Inflammatory macrophage treated with lipopolysaccharide for 1 hour (primary cell): Measurements from ENCODE around the gene TBC1D22A.

ENCODE experiments used
- DNase-seq, 2 donors: peaks; one replicate each; pipeline ENCODE4 v3.0.0-alpha.2; 2020 to 2022

TBC1D22A gene

DNA sequence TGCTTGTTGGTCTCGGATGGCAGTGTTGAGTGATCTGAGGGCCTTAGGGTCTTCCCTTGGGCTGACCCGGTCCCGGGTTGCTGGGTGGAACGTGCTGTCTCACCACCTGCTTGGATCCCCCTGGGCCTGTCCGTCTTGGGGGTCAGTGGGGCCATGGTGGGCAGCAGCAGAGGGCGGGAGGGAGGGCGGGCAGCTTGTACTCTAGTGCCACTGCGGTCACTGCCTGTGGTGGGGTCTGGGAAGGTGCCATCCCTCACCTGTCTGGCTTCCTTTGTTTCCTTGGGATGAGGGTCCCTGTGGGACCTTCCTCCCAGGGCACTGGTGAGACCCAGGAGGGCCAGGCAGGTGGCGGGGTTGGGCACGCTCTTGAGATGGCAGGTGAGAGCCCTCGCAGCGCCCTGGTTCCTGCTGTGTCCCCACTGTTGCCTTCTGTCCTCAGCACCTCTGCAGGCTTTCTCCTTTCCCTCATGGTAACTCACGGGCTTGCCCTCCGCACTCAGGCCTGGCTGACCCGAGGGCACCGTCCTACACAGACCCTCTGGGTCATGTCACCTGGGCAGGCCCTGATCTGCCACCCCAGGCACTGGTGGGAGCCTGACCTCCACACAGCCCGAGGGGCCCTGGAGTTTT, 34.2 kb downstream of the TBC1D22A start:
- DNase-seq = no peak

DNA sequence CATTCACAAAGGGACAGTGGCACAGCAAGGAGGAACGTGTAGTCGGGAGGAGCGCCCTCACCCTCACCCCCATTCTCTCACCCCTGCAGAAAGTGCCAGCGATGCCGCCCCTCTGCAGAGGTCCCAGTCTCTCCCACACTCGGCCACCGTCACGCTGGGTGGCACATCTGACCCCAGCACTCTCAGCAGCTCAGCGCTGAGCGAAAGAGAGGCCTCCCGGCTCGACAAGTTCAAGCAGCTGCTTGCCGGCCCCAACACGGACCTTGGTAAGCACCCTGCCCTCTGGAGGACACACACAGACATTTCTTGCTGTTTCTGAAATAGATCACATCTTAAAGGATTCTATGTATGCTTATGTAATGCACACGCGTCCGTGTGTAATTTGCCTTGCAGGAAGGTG, 34.9 kb downstream of the TBC1D22A start:
- no peak for DNase-seq

DNA sequence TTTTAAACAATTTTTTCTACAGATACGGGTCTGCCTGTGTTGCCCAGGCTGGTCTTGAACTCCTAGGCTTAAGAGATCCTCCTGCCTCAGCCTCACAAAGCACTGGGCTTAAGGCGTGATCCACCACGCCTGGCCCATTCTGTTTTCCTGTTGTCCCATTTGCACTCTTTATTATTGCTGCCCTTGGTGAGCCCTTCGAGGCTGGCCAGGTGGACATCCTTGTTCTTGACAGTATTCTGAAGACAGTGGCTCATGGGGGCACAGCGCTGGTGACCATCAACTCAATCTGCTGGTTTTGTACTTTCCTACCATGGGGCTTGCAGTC, 35.6 kb downstream of the TBC1D22A start:
- no peak for DNase-seq

DNA sequence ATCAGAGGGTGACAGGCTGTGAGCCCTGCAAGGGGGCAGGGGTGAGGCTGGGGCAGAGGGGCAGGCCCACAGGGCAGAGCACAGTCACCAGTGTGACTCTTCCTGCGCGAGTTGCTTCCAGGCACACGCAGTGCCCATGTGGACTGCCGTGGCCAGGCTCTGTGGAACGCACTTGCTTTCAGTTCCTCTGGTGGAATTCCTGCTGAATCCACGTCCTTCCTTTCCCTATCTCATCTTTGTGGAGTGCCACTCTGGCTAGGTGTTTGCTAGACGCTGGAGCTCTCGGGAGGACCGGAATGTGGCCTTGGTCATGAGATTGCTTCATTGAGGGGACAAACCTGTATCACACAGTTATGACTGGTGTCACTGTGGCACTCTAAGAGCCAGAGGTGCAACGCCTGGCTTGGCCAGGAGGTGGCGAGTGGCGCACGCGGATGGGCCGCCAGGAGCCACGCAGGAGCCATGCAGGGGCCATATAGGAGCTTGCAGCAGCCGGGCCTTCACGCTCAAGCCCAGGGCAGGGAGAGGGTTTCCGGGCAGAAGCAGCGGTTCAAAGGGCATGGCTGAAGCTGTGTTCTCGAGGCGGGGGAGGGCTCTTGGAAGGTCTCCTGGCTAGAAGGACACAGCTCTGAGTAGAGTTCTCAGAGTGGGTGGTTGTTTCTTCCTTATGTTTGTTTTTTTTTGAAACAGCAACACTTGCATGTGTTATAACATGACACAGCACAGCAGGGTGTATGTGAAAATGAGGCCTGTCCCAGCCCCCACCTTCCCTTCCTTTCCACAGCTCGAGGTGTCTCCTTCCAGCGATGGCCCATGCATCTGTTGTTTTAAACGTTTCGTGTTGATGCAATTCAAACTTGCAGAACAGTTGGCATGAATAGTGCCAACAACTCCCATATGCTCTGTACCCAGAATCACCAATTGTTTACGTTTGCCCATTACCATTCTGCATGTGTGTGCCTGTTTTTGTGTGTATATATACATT, 36.2 kb downstream of the TBC1D22A start:
- DNase-seq = peak; percentile 38 to 83

DNA sequence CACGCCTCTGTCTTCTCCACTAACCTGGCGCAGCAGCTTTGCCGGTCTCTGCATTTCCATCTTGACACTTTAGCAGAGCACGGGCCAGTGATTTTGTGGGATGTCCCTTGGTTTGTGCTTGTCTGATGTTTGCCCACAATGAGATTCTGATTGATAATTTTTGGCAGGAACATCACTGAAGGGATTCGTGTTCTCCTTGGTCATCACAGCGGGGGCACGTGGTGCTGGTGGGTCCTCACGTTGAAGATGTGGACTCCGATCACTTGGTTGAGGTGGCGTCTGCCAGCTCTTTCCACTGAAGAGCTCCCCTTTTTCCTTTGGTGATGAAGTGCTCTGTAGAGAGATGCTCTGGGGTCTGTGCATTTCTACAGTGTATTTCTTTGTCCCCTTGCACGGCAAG, 37.2 kb downstream of the TBC1D22A start:
- no peak for DNase-seq

DNA sequence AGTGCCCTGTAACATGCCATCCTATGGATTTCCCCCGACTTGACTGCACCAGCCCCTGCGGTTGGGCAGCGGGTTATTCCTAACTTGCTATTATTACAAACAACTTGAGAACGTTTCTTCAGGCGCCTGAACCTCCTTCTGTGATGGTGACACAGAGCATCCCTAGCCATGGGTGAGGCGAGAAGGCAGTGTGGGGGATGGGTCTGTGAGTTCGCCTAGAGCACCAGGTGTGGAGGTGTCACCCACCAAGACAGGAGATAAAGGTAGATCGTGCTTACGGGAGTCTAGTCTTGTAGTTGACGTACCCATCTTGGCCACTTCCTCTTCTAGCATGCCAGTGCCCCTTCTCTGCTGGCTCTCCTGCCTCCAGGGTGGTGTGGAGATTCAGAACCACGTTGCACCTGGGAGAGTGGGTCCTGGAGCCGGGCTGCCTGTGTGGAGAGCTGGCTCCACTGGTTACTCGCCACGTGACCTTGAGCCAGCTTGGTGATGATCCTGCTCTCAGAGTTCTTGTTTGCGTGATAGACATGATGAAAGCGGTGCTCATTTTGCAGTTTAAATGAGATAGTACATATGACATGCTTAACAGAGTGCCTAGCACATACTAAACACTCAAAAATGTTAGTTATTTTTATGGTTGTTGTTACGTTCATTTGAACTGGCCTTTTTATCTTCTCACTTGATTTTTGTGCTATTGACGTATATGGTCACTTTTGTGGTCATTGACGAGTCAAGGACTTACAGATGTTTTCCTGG, 37.8 kb downstream of the TBC1D22A start:
- no peak for DNase-seq

DNA sequence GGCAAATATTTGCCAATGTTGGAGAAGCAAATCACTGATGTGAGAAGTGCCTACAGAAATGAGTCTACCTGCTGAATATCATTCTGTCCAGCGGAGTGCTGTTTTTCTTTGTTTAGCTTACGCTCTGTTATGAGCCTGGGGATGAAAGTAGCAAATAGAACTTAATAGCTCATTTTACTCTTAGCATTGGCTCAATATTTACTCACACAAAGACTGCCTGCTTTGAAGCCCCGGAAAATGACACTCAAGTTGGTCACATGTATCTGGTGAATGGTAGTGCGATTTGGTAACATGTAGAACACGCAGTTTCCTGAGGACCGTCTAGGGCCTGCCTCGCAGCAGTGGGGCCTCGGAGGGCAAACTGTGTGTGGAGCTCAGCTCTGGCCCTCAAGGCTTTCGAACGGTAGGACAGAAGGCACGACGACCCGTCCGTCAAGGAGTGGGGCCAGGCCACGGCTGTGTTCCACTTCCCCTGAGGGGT, 38.9 kb downstream of the TBC1D22A start:
- DNase-seq = no peak

DNA sequence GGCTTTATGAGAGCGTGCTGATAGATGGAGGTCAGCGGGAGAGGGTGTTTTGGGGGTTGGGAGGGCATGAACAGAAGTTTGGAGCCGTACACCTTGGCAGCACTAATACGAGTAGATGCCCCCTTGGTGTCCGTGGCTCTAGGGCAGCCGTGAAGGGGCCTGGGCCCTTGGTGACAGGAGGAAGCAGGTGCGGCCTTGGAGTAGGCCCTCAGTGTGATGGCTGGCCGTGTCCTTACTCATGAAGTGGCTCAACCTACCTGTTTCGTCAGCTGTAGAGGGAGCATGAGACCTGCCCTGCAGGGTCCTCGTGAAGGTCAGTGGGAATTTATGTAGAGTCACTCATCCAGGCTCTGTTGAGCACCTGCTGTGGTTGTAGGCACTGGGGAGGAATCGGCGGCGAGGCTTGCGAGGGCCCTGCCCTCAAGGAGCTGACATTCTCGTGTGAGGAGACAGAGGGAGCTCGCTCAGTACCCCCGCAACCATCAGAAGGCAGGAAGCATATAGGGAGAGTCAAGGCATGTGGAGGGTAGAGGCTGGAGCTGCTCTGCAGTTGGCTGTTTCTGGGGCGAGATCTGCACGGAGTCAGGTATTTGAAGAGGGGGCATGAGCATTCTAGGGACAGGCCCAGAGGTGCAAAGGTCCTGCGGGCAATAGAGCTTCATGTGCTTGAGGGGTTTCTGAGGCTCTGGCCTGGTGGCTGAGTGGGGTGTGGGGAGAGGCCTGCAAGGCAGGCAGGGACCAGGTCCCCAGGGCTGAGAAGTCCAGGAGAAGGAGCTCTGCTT, 39.6 kb downstream of the TBC1D22A start:
- DNase-seq = no peak

DNA sequence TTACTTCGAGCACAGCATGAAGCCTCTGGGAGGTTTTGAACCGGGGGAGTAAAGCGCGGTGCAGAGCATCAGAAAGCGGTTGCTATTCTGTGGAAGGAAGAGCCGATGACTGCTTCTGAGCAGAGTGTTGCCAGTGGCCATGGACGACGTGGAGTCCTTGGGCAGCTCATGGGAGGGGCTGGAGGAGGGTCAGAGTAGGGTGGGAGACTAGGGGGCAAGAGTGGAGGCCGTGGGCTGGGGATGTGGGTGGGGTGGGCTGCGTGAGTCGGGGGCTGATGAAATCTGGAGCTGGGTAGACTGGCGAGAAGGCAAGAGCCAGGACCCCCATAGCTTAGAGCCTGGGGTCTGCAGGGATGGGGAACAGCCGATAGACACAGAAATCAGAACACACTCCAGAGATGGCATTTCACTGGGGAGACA, 40.2 kb downstream of the TBC1D22A start:
- no peak for DNase-seq

DNA sequence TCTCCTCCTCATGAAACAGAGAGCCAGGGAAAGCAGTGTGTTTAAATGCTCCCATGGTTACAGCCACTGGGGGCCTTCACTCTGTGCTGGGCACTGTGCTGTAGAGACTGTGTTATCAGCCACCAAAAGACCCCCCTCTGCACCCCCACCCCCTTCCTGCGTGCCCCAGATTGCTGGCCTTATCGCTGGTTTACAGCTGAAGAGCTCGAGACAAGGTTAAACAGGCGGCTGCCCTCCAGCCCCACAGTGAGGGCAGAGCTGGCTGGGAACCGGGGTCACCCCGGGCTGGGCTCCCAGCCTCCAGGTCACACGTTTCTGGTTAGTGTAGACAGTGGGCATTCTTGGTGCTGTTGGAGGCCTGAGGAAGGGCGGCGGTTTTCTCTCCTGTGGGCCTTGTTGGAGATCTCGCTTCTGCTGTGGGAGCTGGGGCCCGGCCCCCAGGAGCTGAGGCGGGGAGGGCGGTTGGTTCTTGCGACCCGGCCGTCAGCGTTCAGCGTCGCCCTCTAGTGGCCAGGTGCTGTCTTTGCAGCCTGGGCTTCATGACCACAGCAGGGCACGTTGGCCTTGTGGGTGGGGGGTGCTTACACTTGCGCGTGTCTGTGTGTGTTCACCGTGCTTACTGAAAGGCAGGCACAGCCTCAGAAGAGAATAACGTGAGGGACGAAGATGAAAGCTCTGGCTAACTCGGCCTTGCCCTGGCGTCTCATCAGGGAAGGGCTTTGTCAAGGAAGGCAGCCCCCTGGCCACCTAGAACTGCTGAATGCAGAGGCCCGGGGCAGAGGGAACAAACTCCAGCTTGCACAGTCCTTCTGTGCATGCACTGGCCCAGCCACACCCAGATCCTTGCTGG, 40.8 kb downstream of the TBC1D22A start:
- peak; percentile 9 to 50 for DNase-seq

DNA sequence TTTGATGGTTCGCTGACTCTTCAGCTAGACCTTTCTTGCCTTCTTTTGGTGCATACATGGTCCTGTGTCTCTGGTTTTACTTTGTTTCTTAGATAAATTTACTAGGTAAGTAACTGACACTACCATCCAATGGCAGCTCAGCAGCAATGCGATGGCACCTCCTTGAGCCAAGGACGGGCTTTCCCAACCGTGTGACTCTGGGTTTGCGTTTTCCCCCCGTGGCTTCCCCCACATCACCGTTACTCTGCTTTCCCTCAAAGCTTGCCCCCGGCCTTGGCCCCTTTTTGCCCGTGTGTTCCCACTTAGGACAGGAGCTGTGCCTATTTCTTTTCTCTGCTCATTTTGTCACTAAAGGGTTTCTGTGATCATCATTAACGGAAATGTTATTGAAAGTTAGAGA, 41.5 kb downstream of the TBC1D22A start:
- DNase-seq = no peak

DNA sequence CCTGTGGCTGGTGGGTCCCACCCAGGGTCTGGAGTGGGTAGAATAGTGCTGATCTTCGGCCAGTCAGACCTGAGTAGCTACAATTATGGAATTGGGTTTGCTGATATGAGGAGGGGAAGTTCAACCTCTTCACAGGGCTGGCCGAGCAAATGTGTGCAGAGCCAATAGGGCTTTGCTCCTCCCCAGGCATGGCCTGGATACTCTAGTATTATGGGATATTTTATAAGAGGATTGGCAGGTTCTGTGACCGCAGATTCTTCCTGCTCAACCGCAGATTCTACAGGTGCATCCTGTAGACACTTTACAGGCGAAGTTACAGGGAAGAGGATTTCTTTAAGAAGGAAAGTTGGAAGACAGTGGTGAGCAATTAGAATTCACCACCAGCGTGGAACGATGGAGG, 44.3 kb downstream of the TBC1D22A start:
- no peak for DNase-seq

DNA sequence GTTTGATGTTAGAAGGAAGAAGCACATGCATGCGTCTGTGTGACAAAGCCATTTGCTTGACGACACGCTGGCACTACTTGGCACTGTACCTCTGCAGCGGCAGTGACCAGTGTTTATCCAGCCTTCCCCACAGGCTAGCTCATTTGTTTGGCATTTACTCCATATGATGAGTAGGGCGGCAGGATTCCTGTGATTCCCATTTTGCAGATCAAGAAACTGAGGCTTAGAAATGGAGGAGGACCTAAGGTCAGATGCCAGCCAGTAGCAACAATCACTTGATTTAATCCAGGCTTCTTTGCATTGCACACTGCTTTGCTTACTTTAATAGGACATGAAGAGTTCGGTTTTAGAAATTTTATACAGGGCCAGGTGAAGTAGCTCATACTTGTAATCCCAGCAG, 45.0 kb downstream of the TBC1D22A start:
- DNase-seq = no peak

DNA sequence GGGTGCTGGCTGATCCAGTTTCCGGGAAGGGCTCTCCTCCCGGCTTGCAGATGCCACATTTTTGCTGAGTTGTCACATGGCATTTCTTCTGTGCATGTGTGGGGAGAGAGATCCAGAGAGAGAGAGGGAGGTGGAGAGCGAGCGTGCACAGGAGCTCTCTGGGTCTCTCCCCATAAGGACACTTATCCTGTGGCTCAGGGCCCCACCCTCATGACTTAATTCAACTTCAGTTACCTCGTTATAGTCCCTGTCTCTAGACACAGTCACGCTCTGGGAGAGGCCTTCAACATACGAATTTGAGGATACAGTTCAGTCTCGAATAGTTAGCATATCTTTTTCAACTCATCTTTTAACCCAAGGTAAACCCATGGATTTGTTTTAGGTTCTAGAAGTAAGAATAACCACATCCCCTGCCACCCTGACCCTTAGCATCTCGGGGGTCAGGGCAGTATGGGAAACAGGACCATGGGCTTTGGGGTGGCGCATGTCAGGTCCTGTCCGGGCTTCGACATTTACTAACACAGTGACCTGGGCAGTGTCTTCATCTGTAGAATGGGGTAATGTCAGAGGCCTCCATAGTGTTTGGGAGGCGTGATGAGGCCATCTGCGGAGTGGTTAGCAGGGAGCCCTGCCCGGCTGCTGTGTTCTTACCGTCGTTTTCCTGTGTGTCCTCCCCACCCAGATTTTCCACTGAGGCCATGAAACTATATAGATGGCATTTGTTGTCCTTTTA, 46.9 kb downstream of the TBC1D22A start:
- no peak for DNase-seq

DNA sequence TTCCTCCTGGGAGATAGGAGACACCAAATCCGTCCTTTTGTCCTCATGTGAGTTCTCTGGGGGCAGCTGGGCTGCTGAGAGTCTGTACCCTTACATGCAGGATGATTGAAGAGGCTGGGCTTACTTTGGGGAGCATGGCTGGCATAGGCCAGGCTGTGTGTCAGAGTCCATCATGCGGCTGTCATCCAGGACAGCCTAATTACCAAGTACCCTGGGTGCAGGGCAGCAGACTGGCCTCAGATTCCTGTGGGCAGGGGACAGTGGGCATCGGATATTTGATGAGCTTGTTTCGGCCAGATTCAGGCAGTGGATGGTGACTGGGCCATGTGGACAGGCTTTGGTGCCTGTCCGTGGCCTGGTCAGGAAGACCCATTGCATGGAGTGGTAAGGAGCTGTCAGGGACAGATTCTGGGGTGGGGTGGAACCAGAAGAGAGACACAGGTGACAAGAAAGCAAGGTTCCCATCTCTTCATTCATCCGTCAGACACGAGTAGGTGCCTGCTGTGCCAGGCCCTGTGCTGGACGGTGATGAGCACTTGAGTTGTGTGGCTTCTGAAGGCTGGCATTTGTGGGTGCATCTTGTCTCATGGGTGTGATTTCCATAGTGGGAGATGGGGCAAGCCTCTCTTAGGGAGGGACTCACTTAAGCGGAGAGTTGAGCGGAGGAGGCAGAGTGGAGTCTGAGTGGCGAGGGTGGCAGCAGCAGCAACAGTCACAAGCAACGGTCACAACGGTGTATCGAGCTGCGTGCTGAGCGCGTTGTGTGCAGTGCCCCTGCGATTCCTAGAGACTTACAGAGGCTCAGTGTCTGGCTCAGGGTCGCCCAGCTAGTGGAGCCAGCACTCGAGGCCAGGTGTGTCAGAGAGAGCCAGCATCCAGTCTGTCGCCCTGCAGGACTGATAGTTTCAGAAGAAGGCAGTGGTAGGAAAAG, 48.7 kb downstream of the TBC1D22A start:
- DNase-seq = no peak

DNA sequence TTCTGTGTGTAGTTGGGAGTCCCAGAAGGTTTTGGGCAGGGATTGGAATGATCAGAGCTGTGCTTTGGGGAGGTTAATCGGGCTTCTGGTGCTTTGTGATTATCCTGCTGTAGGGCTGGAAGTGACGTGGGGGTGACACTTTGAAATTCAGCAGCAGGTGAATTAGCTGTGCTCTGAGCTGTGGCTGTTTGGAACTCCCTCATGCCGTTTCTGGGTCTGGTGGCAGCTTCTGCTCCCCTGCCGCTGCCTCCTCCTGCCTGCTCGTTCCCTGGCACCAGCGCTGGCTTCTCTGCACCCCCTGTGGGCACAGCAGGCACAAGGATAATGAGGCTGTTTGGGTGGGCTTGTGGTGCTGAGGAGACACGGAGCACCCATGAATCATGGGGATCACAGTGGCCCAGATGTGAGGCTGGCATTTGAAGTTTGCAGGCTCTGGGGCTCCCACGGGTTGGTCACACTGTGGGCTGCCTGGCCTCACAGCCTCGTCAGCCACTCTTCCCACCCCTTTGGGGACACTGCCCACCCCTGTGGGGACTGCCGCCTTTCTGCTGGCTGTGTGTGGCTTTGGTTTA, 49.7 kb downstream of the TBC1D22A start:
- DNase-seq = no peak

DNA sequence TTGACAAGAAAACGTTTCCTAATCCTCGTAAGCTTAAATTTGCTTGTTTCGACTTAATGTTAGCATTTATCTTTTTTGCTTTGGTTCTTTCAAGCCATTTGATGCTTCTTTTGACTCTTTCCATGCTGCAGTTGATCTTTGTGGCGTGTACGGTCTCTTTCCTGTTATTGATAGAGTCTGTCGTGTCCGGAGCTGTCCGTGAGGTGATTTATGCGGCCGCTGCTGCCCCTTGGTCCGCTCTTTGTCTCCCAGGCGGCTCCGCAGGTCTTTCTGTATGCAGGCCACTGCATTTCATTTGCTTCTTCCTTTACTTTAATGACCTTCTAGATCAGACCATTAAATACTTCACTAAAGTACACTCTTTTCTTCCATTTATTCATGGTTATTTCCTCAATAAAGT, 50.3 kb downstream of the TBC1D22A start:
- DNase-seq = no peak

DNA sequence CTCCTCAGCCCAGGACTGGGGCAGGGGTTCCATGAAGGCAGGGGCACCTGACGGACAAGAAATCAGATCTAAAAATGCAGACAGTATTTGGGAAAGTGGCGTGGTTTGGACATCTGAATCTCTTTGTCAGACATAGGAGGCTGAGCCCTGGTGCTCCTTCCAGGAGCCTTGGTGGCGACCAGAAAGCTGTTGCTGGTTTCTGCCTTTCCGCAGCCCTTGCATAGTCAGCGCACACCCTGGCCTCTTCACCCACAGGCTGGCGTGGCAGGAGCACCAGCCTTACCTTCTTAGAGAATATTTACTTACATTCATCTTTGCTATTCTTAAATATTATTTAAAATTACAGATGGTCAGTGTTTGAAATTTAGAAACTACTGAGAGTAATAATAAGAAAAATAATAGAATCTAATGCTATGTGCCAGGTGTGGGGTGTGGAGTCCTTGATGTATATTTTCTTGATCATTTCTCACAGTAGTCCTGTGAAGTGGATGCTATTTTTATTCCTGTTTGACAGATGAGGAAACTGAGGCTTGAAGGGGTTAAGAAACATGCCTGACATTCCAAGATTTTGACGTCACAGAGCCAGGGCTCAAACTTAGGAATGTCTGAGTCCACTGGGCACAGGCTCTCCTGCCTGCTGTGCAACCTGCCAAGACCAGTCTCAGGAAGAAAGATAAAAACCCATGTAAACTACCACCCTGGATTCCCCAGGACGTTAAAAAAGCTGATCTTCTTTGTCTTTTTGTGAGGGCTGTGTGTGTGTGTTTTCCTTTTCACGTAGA, 51.6 kb downstream of the TBC1D22A start:
- no peak for DNase-seq

DNA sequence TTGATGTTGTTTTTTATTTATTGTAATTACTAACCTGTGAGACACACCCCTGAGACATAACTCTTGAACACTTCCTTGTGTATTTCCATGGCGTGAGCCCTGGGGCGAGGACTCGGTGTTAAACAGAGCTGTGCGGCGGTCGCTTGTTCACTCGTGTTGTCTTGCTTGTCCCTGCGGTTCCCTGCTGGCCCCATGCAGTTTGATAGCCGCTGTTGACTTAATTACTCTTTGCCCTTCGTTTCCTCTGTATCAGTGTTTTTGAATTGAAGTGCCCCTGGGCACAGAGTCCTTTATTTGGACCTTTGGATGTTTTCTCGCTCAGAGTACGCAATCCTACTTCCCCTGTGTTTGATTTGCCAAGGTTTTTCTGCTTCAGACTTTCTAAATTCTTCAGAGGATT, 52.7 kb downstream of the TBC1D22A start:
- no peak for DNase-seq
